Activated T-cell treated with anti-CD3 and anti-CD28 coated beads, Interleukin-2, amount 50 U/mL, for 1 hour (primary cell): Measurements from ENCODE around the gene NRF1.
"Not testable (repeated sequence)": the region's sequence is repeated elsewhere in the genome, so short reads cannot be mapped to it uniquely, and the experiment has no call there.

Experiments
- DNase-seq: peaks from one replicate; pipeline ENCODE4 v3.0.0-alpha.2; 2020

Gene NRF1

DNA sequence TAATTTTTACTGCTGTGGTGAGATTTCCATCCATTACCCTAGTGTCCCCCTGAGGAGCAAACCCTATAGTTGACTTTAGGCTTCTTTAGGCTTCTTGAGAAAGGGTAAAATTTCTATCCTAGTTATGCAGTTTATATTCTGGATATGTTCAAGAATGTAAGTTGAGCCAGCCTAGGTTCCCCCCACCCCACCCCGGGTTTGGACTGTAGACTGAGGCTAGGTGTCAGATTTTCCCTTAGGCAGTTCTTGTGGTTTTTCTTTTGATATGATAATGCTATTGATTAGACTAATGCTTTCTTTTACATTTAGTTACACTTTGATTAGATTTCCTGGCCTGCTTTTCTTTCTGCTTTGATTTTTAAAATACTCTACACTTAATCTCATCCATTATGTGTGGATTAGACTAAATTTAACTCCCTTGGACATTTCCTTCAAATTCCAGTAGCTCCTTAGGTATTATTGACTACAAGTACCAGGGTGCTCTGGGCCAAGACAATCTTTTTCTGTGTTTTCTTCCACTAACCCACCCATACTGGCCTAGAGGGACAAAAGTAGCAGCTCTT is 37.7 kb downstream of the NRF1 start:
- no peak for DNase-seq

DNA sequence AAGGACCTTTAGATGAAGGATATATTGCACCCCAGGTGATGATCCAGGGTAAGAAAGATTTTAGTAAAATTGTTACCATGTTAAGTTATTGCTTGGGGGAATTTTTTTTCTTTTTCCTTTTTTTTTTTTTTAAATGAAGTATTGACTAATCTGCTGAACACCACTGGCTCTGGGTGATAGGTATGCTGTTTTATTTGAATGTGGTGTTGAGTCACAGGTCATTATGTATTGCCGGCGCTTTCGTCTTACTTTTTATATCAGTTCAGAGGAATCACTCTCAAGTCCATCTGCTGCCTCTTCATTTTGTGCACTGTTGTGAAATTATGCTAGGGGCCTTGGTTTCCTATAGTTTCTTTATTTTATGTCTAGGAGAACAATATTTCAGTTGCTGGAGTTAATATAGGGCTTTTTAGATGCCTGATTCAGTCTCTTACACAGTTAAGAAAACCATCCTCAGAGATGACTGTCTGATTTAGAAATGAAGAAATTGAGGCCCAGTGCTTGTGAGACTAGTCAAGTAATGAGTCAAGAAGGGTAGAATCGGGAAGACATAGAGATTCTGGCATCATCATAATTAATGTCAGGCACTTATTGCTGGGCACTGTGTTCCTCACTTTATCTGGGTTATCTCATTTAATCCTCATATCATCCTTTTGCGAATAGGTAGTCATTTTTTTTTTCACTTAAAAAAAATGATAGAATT is 38.7 kb downstream of the NRF1 start:
- no peak for DNase-seq

DNA sequence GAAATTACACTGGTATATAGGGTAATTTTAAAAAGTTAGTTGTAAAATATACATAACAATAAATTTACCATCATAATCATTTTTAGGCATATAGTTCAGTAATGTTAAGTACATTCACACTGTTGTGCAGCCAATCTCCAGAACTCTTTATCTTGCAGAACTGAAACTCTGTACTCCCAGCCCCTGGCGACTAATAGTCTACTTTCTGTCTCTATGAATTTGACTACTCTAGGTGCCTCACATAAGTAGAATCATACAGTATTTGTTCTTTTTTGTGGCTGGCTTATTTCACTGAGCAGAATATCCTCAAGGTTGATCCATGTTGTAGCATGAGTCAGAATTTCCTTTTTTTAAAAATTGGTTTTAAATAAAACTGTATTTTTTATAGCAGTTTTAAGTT is 41.4 kb downstream of the NRF1 start:
- DNase-seq: no peak

DNA sequence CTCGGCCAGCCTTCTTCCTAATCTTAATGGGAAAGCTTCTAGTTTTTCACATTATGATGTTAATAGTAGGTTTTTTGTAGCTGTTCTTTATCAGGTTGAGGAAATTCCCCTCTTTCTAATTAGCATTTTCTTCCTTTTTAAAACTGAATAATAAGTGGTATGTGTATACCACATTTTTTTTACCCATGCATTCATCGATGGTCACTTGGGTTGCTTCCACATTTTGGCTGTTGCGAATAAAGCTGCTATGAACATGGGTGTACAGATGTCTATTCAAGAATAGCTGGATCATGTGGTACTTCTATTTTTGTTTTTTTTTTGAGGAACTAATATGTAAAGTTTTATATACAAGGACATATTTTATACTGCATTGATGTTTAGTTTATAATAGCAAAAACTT is 44.3 kb downstream of the NRF1 start:
- DNase-seq: no peak

- DNase-seq: no peak
These were observed 45.8 kb downstream of the NRF1 start for GRCh38 chr7:129657363-129657762.

- not testable (repeated sequence) for DNase-seq
These were observed 48.4 kb downstream of the NRF1 start for GRCh38 chr7:129659907-129660306.

DNA sequence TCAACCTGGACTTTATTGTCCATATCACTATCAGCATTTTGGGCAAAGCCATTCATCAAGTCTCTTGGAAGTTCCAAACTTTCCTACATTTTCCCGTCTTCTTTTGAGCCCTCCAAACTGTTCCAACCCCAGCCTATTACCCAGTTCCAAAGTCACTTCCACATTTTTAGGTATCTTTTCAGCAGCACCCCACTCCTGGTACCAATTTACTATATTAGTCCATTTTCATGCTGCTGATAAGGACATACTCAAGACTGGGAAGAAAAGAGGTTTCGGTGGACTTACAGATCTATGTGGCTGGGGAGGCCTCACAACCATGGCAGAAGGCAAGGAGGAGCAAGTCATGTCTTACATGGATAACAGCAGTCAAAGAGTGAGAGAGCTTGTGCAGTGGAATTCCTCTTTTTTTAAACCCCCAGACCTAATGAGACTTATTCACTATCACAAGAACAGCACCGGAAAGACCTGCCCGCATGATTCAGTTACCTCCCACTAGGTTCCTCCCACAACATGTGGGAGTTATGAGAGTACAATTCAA is 50.2 kb downstream of the NRF1 start:
- no peak for DNase-seq

DNA sequence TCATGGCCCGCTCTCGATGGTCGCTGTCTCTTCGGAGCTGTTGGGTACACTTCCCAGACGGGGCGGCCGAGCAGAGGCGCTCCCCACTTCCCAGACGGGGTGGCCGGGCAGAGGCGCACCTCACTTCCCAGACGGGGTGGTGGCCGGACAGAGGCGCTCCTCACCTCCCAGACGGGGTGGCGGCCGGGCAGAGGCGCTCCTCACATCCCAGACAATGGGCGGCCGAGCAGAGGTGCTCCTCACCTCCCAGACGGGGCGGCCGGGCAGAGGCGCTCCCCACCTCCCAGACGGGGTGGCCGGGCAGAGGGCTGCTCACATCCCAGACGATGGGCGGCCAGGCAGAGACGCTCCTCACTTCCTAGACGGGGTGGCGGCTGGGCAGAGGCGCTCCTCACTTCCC is 51.7 kb downstream of the NRF1 start:
- DNase-seq: not testable (repeated sequence)

GRCh38 chr7:129664029-129665012 is 52.8 kb downstream of the NRF1 start:
- no peak for DNase-seq

DNA sequence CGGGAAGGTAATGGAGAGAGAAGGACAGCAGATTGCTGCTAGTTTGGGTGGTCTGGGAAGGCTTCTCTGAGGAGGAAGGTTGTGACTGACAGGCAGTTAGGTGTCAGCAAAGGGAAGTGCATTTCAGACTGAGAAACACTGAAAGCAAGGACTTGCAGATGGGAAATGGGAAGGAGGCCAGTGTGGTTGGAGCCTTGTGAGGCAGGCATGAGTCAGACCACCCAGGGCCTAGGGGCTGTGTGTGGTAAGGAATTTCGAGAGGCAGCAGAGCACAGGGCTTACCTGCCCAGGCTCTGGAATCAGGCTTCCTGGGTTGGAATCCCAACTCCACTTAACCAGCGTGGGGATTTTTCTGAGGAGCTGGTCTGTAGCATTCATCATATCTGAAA is 53.5 kb downstream of the NRF1 start:
- DNase-seq: no peak

GRCh38 chr7:129667116-129667515 is 55.6 kb downstream of the NRF1 start:
- no peak for DNase-seq

- no peak for DNase-seq
These were observed 56.0 kb downstream of the NRF1 start for GRCh38 chr7:129667551-129667950.

- no peak for DNase-seq
These were observed 58.4 kb downstream of the NRF1 start for GRCh38 chr7:129669901-129670300.

DNA sequence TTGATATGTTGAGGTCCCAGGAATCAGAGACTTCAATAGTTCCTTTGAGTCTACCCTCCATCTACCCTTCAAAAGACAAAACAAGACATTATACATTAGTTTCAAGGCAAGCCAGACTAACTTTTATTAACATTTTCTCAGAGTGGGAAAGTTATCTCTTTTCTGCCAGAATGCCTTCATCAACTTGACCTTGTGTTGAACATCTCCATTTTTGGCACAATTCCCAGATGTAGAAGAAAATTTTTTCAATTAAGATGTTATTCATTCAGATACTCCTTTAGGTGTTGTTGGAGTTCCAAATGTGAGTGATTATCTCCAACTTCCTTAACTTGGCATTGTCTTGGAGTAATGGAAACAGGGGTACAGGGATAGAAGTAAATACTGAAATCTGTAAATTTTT is 59.1 kb downstream of the NRF1 start:
- DNase-seq: no peak

DNA sequence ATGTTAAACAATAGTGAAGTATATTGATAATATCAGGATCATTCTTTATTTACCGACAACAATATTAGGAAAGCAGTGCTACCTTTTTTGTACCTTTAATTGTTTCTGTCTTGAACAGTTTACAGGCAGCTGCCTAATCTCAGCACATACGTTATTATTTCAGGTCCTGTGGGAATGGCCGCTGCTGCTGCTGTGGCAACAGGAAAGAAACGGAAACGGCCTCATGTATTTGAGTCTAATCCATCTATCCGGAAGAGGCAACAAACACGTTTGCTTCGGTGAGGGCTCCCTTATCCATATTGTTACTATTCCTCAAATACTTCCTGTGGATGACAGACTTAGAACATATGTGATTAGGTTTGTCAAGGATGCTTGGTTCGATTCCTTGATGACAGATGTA is 59.7 kb downstream of the NRF1 start:
- no peak for DNase-seq

DNA sequence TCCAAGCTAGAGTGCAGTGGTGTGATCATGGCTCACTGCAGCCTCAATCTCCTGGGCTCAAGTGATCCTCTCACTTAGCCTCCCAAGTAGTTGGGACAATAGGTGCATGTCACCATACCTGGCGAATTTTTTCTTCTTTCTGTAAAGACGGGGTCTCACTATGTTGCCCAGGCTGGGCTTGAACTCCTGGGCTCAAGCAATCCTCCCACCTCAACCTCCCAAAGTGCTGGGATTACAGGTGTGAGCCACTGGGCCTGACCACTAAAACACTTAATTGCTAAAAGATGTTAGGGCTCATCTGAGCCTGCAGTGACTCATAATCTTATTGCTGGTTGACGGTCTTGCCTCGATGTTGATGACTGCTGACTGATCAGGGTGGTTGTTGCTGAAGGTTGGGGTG is 63.0 kb downstream of the NRF1 start:
- not testable (repeated sequence) for DNase-seq

- DNase-seq: no peak
These were observed 64.0 kb downstream of the NRF1 start for GRCh38 chr7:129675521-129675920.

GRCh38 chr7:129676017-129676897 is 64.7 kb downstream of the NRF1 start:
- DNase-seq: no peak

- no peak for DNase-seq
These were observed 66.3 kb downstream of the NRF1 start for GRCh38 chr7:129677796-129678195.

- no peak for DNase-seq
These were observed 67.1 kb downstream of the NRF1 start for GRCh38 chr7:129678606-129679005.

GRCh38 chr7:129680400-129680799 is 68.9 kb downstream of the NRF1 start:
- no peak for DNase-seq

DNA sequence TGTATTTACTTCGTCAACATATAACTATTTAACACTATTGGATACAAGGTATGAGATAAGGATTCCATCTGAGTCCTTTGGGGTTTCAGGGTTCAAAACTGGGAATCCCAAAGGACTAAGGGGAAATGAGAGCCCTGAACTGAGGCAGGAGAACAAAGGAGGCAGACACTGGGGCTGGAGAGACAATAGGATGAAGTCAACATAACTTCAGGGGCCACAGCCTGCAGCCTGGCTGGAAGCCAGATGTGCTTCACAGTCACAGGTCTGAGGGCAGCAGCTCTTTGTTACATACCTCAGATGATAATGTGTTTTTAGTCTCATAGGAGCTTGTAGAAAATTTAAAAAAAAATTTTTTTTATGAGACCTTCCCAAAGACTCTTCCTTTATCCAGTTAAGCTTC is 73.3 kb downstream of the NRF1 start:
- no peak for DNase-seq

DNA sequence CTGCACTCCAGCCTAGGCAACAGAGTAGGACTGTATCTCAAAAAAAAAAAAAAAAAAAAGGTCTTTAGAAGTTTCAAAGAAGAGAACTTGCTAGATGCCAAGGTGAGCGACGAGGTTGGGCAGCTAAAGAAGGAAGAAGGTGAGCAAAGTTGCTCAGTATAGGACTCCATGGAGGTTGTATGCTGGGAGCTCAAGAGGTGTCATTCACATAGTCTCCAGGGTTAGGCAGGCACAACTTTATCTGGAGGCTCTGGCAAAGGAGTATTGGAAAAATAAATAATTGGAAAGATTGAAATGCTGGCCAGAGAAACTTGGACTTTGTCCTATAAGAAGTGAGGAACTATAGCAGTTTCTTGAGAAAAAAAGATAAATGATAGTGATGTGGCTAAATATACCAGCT is 74.5 kb downstream of the NRF1 start:
- DNase-seq: no peak
